Keratinocyte (primary cell): Measurements from ENCODE around the gene DIP2B.

ENCODE experiments used
- EZH2 ChIP-seq: IDR thresholded peaks from one replicate; pipeline ENCODE4 v1.6.1; 2012; ENCODE audit warnings: inconsistent platforms, mild to moderate bottlenecking, low read length, moderate library complexity
- TF ChIP-seq, protein P1 (sequence below), 3 experiments: IDR thresholded peaks in 1 of 3; conservative IDR thresholded peaks in 1 of 3; optimal IDR thresholded peaks in 1 of 3; 2 replicates in 2 of 3; 3 replicates in 1 of 3; pipeline versions ENCODE3 to v1.5.1; 2011; ENCODE audit warnings: low read length in 3 of 3, mild to moderate bottlenecking in 3 of 3, moderate library complexity in 2 of 3, control low read depth in 1 of 3, inconsistent platforms in 1 of 3; ENCODE audit not compliant: insufficient read depth in 2 of 3; ENCODE audit errors: extremely low read depth in 1 of 3

DNA sequence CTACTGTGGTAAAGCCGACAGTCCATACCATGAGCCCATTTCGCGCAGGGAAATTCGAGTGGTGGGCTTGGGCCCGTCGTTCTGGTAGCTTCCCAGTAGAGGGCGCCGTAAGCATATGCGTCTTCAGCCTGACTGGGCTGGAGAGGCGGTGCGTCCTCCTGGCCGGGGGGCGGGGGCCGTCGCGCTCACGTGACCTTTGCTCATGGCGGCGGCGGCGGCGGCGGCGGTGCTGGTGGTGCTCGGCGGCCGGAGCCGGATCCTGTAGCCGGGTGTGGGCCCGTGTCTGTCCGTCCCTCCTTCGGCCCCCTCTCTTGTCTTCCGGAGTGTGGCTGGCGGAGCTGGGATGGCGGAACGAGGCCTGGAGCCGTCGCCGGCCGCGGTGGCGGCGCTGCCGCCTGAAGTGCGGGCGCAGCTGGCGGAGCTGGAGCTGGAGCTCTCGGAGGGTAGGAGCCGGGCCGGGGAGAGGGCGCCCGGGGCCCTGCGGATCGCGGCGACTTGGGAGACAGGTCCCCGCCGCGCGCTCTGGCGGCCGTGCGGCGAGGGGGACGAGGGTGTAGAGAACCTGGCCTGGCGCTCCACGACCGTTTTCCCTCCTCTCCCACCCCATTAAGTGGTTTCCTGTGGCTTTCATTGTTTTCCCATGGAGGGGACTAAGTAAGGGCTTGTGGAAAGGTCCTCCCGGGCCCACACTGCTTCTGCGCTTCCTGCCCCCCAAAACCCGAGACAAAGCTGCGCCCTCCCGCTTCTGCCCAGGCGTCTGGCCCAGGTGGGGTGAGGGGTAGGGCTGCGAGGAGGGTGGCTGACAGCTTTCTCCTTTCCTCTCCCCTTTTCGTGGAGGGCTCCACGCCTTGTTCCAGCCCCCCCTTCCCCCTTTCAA lies at the start of gene DIP2B:
- TF ChIP-seq, protein P1, sequence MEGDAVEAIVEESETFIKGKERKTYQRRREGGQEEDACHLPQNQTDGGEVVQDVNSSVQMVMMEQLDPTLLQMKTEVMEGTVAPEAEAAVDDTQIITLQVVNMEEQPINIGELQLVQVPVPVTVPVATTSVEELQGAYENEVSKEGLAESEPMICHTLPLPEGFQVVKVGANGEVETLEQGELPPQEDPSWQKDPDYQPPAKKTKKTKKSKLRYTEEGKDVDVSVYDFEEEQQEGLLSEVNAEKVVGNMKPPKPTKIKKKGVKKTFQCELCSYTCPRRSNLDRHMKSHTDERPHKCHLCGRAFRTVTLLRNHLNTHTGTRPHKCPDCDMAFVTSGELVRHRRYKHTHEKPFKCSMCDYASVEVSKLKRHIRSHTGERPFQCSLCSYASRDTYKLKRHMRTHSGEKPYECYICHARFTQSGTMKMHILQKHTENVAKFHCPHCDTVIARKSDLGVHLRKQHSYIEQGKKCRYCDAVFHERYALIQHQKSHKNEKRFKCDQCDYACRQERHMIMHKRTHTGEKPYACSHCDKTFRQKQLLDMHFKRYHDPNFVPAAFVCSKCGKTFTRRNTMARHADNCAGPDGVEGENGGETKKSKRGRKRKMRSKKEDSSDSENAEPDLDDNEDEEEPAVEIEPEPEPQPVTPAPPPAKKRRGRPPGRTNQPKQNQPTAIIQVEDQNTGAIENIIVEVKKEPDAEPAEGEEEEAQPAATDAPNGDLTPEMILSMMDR (optimal IDR thresholded peaks at IDR 0.05 in 1 of 3, IDR thresholded peaks at IDR 0.05 in 1 of 3, conservative IDR thresholded peaks at IDR 0.05 in 1 of 3; ENCODE audit: extremely low read depth in 1 of 3, insufficient read depth in 2 of 3, low read length in 3 of 3), result peak; percentile 87 to 99 (median 94)
- TF ChIP-seq EZH2, result no peak
